ENCODE measurements around the gene TM4SF5. TPM values are rescaled to one million over a fixed set of nuclear protein-coding genes. Genes with fewer than 3 reads are reported as not detected.
A peak's percentile ranks its signal among the peaks of the same experiment; 100 is the strongest.

TM4SF5 gene
- total RNA-seq, 1 donor from 2014 or later, result 79.0 TPM

DNA sequence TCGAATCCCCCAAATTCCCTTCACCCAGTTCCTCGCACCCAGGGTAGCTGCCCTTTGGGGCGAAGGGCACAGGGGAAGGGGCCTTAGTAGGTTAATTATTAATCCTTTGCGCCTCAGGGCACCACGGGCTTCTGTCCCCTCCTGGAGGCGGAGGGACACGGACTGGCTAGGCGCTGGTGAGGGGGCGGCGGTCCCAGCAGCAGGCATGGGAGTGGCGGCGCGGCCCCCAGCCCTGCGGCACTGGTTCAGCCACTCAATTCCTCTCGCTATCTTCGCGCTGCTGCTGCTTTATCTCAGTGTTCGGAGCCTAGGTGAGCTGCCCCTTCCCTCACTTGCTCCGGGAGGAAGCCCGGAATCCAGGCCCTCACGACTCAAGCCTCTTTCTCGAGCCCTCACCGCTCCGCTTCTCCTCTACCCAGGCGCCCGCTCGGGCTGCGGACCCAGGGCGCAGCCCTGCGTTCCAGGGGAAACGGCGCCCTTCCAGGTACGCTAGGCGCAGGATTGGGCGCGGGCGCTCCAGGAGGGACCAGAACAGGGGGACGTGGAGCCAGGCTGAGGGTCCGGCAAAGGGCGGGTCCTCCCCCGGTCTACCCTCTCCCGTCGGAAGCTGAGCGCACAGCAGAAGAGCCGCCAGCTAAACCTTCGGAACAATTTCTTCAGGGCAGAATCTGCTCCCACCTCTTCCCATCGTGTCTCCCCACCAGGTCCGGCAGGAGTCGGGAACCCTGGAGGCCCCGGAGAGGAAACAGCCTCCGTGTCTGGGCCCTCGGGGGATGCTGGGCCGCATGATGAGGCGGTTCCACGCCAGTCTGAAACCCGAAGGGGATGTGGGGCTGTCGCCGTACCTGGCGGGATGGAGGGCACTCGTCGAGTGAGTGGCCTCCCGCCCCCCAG lies 17.4 kb downstream of the TM4SF5 start, which contains the start of gene GLTPD2:
Gene GLTPD2 (plus strand): TSS at position 158 of the 894 bp plus-strand sequence. CDS start 48 bp downstream, at position 206.
- ATAC-seq, result peak; percentile 55
- peak; percentile 79 for DNase-seq (ENCODE audit: low spot score)

DNA sequence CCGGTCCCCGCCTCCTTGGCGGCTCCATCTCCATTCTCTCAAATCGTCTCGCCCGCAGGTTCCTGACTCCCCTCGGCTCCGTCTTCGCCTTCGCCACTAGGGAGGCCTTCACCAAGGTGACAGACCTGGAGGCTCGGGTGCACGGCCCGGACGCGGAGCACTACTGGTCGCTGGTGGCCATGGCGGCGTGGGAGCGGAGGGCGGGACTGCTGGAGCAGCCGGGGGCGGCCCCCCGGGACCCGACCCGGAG lies 17.9 kb downstream of the TM4SF5 start:
- no peak for DNase-seq (ENCODE audit: low spot score)
- ATAC-seq, result peak; percentile 7

DNA sequence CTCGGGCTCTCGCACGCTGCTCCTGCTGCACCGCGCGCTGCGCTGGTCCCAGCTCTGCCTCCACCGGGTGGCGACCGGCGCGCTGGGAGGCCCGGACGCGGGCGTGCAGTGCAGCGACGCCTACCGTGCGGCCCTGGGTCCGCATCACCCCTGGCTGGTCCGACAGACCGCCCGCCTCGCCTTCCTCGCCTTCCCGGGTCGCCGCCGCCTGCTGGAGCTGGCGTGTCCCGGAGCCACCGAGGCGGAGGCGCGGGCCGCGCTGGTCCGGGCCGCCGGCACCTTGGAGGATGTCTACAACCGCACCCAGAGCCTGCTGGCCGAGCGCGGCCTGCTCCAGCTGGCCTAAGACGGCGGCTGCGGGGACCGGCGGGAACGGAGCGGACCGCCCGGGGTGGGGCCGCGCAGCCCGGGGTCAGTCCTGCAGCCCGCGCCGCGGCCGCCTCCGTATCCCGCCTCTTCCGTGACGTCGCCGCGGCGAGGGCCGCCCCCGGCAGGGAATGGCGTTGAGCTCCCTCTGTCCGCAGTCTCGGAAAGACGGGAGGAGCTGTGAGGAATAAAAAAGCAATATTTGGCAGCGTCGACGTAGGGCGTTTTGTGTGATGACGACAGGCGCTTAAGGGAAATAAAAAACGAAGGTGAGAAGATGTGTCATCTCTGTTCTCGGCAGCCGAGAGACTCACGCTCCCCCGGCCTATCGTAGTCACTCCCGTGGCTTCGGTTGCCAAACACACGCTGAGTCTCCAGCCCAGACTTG lies 18.4 kb downstream of the TM4SF5 start:
- DNase-seq (ENCODE audit: low spot score) (peak; percentile 90), ATAC-seq (peak; percentile 83)

DNA sequence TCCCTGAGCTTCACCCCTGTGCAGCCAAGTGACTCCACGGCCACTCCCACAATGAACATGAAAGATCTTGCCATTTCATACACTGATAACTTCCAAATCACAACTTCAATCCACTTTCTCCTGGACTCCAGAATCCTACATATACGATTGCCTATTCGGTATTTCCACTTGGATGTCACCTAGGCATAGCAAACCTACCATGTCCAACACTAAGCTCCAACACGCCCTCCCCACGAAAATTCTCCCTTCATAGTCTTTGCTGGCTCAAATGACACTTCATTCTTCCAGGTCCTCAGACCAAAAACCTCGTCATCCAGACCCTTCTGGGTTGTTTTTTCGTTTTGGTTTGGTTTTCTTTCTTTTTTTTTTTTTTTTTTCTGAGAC lies 19.0 kb downstream of the TM4SF5 start:
- ATAC-seq, result no peak

DNA sequence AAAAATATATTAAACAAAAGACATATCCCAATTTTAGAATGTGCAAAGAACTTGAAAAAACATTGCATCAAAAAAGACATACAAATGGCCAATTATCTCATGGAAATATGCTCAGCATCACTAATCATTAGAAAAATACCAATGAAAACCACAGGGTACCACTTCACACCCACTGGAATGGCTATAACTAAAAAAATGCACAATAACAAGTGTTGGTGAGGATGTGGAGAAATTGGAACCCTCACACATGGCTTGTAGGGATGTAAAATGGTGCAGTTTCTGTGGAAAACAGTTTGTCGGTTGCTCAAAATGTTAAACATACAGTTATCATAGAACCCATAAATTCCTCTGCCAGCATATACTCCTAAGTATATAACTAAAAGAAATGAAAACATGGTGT lies 23.5 kb downstream of the TM4SF5 start:
- no peak for DNase-seq (ENCODE audit: low spot score)
- no peak for ATAC-seq

More for the DNA sequence above, 19.0 kb downstream of the TM4SF5 start:
- DNase-seq (ENCODE audit: low spot score), result no peak

DNA sequence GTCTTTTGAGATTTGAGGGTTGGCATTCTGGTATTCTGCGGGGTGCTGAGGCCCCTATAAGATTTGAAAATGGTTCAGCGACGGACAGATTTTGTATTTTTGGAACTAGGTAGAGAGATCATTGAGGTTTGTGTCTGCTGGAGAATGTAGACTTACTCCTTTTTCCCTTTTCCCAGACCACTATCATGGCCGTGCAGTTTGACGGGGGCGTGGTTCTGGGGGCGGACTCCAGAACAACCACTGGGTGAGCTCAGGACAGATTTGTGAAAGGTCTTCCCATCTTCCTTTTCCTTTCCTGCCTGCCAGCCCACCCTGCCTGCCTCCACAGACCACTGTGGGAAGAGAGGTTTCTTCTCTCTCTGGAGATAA lies 24.9 kb downstream of the TM4SF5 start:
- peak; percentile 39 for ATAC-seq
- DNase-seq (ENCODE audit: low spot score), result no peak

DNA sequence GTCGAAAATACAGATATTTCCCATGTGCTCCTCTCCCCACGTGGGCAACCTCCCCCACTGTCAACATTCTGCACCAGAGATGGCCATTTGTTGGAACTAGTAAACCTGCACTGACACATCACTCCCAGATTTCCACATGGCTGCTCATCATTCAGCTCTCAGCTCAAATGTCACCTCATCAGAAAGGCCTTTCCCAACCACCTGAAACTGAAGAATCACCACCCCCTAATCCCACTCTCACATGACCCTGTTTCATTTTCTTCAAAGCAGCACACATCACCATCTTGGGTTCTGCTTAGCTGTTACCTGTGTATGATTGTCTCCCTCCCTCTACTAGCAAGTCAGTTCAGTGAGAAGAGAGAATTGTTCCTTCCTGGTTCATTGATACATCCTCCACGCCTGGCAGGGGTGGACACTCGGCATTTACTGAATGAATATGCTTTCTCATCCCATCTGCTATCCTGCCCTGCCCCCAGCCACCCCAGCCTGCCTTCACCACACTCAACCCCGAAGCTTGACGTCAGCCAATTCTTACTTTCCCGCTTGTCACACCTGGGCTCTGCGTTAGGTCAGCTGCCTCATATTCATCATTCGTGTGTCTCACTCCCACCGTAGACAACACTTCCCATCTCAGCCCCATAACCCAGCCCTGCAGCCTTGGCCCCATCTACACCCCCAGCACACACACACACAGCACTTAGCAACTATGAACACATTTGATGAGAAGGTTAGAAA lies 28.9 kb downstream of the TM4SF5 start:
- ATAC-seq (no peak), DNase-seq (ENCODE audit: low spot score) (no peak)

DNA sequence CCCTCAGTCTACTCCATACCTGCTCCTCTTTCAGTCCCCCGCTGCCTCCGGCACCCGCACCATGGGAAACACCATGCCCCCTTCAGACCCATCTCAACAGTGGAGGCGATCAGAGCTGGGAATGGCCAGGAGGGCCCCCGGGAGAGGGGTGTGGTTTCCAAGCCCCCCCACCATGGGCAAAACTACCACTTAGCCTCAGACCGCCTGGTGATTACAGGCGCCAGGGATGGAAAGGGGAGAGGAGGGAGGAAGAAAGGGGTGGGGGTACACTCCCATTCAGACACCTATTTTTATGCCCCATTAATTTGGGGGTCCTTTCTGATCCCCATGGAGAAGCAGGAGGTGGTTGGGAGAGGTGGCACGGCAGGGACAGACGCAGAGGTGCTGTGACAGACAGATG lies 30.5 kb downstream of the TM4SF5 start, which contains the start of gene C17orf114:
Gene C17orf114 (minus strand): TSS at position 101 of the 400 bp plus-strand sequence.
- no peak for DNase-seq (ENCODE audit: low spot score)
- no peak for ATAC-seq

DNA sequence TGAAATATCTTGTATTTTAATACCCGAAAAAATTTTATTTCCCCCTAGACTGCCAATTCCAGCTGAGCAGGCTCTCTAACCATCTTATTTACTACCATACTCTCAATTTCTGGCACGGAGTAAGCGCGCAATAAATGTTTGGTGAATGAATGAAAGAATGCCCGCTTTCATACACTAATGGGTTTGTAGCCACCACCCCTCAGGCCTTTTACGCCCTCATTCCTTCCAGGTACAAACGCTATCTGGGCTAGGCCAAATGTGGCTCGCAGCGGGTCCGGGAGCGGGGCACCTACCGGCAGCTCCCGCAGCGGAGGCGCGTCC lies 34.7 kb downstream of the TM4SF5 start:
- ATAC-seq (no peak), DNase-seq (ENCODE audit: low spot score) (no peak)

DNA sequence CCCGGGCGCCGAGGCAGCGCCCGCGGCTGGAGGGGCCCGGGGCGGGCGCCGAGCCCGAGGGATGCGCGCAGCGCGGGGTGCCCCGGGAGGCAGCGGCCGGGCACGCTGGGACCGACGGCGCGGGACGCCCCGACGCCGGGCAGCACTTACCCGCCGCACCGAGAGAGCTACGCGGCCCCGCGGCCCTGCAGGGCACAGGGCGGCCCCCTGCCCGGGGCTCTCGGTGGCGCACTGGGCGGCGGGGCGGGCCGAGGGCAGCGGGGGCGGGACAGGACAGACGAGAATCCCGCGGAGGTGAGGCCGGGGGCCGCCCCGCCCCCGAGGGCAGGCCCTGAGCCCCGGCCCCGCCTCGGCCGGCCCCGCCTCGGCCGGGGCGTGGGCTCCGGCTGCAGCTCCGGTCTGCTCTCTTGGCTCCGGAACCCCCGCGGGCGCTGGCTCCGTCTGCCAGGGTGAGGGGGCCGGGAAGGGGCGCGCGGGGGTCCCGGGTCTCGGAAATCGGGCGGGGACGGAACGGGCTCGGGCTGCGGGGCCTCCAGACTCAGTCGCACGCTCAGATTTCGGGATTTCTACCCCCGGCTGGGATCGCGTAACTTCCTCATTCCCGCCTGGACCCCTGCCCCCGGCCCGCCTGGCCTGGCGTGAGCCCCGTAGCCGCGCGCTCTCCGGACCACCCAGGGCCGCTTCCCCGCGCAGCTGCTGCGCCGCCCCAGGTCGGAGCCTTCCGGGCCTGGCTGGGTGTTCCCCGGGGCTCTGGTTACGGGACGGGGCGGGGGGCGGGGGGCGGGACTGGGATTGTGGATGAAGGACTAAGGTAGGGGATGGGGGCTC lies 35.3 kb downstream of the TM4SF5 start, which contains the start of gene PLD2:
Gene PLD2 (plus strand): TSS at position 376 of the 828 bp plus-strand sequence. CDS start 621 bp downstream, outside the sequence.
- peak; percentile 95 for ATAC-seq
- peak; percentile 92 for DNase-seq (ENCODE audit: low spot score)

DNA sequence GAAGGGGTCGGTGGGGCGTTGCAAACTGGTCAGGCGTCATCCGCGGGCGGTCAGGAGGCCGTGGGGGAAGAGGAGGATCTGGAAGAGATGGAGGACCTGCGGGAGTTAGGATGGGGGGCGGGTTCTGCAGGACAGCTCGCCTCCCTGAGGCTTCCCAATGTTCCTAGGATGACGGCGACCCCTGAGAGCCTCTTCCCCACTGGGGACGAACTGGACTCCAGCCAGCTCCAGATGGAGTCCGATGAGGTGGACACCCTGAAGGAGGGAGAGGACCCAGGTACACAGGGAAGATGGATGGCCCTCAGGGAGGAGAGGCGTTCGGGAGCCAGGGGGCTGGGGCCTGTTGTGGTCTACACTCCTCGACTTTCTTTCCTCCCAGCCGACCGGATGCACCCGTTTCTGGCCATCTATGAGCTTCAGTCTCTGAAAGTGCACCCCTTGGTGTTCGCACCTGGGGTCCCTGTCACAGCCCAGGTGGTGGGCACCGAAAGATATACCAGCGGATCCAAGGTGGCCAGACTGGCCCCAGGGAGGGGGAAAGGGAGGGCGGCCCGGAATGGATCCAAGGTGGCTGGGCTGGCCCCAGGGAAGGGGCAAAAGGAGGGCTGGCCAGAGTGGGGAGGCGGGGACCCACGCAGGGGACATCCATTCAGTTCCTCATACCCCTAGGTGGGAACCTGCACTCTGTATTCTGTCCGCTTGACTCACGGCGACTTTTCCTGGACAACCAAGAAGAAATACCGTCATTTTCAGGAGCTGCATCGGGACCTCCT lies 36.1 kb downstream of the TM4SF5 start:
- peak; percentile 8 for ATAC-seq
- DNase-seq (ENCODE audit: low spot score), result no peak

DNA sequence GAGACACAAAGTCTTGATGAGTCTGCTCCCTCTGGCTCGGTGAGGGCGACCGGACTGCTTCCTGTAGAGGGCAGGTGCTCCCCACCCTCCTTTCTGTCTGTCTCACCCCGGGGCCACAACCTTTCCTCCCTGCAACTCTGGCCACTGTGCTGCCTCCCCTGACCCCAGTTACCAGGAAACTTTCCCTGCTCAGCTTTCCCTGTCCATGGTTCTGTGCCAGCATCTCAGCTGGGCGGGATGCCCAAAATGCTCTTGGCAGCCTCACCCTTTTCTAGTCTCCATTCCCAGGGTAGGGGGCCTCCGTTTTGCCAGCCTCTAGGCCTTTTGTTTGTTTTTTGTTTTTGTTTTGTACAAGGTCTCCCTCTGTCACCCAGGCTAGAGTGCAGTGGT lies 36.7 kb downstream of the TM4SF5 start:
- DNase-seq (ENCODE audit: low spot score), result peak; percentile 89
- ATAC-seq, result peak; percentile 80

DNA sequence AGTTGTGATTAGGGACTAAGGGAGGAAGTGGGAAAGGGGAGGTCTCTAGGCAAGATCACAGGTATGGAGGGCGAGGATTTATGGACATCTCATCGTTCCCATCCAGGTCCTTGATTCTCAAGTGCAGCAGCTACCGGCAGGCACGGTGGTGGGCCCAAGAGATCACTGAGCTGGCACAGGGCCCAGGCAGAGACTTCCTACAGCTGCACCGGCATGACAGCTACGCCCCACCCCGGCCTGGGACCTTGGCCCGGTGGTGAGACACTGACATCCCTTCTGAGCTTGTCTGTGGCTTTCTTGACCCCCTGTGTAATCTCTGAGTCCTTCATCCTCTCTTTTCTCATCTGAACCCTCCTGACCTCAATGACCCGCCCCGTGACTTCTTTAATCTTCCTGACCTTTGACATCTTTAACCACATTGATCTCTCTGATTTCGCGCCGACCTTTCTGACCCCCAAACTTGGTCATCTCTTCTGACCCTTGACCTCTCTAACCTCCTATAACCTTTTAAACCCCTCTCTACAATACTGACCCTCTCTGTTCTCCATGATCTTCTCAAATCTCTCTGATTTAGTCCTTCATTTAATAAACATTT lies 39.1 kb downstream of the TM4SF5 start:
- ATAC-seq, result no peak
- no peak for DNase-seq (ENCODE audit: low spot score)

DNA sequence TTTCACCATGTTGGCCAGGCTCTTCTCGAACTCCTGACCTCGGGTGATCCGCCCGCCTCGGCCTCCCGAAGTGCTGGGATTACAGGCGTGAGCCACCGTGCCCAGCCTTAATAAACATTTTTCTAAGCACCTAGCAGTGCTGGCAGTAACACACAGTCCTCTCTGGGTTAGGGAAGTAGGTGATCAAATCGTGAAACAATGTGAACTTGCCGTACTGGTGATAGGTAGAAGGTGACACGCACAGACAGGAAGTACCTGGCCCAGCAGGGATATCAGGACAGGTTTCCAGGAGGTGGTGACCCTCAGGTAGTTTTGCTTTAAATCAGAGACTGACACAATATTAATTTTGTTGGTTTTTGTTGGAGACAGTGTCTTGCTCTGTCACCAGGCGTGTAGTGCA lies 39.8 kb downstream of the TM4SF5 start:
- DNase-seq (ENCODE audit: low spot score) (no peak), ATAC-seq (no peak)

DNA sequence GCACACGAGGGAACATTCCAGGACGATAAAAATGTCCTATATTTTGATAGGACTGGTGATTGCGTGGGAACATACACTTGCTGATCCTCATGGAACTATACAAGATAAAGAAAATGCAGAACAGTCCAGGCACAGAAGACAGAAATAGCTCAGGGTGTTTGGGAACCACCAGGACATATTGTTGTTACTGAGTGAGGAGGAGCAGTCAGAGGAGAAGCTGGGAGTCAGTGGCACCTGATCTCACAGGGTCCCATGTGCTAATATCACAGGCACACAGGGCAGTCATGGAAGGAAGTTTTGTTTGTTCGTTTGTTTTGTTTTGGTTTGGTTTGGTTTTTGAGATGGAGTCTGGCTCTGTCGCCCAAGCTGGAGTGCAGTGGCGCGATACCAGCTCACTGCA lies 41.0 kb downstream of the TM4SF5 start:
- DNase-seq (ENCODE audit: low spot score), result no peak
- ATAC-seq, result no peak

DNA sequence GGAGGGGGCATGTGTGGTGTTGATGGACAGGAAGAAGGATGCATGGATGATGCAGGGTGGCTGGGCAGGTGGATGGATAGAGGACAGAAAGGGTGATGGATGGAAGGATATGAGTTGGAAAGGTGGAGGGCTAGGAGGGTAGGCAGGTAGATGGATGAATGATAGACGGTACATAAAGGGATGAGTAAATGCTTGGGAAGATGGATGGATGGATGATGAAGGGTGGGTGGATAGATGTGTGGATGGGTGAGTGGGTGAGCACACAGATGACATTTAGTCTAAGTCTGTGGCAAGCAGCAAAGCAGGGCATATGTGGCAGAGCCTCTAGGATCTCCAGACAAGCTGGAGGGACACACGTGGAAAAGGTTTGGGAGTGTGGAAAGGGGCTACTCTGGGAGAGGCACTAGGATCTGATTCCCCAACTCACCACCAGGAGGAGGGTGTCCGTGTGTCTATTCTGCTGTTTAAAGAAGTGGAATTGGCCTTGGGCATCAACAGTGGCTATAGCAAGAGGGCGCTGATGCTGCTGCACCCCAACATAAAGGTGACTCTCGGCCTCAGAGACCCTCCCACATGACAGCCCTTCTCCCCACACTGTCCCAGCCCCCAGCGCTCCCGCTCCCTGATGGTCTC lies 43.5 kb downstream of the TM4SF5 start:
- DNase-seq (ENCODE audit: low spot score) (no peak), ATAC-seq (no peak)

DNA sequence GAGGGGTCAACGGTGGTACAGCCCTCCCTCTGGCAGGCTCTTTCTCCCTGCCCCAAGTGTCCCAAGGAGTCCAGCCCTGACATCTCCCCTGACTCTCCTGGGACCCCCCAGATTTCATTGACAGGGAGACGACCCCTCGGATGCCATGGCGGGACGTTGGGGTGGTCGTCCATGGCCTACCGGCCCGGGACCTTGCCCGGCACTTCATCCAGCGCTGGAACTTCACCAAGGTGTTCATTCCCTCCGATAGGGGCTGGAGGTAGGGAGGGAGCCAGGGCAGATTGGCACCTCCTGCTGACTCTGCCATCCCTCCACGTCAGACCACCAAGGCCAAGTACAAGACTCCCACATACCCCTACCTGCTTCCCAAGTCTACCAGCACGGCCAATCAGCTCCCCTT lies 45.1 kb downstream of the TM4SF5 start:
- no peak for ATAC-seq
- DNase-seq (ENCODE audit: low spot score), result no peak

DNA sequence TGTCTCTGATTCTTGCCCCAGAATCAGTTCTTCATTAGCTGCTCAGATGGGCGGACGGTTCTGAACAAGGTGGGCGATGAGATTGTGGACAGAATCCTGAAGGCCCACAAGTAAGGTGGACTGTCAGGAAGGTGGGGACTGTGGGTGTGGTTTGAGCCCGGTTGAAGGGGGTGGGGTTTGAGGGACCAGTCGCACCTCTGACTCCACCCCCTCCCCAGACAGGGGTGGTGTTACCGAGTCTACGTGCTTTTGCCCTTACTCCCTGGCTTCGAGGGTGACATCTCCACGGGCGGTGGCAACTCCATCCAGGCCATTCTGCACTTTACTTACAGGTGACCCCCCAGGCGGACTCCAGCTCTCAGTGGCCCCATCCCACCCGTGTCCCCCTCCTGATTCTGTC lies 46.6 kb downstream of the TM4SF5 start:
- ATAC-seq, result no peak
- no peak for DNase-seq (ENCODE audit: low spot score)

DNA sequence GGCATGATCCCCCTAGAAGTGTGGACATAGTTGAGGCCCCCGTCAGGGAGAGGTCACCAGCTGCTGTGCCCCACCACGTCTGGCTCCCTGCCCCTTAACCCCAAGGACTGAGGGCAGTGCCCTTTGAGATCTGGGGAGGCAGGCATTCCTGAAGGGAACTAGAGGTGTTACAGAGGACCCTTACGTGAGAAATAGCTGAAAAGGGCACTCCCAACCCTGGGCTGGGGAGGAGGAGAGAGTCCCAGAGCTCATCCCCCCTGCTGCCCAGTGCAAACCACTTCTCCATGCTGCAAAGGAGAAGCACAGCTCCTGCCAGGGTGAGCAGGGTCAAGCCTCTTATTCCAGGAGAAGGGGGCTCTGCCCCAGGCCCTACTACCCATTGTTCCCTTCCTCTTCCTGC lies 51.1 kb downstream of the TM4SF5 start:
- ATAC-seq, result no peak
- no peak for DNase-seq (ENCODE audit: low spot score)

Measured in left lobe of liver (tissue), 2 donors.